Astrocyte (in vitro differentiated cells and primary cell): ENCODE results near the gene GPR39.

ENCODE experiments used
- CTCF ChIP-seq: IDR thresholded peaks from 2 replicates; pipeline ENCODE4 v1.5.1; 2011; ENCODE audit warnings: low read depth, mild to moderate bottlenecking, inconsistent platforms, low read length, moderate library complexity; ENCODE audit not compliant: insufficient read depth
- EZH2 ChIP-seq: IDR thresholded peaks from 2 replicates; pipeline ENCODE4 v1.6.1; 2012; ENCODE audit warnings: mild to moderate bottlenecking, low read length, inconsistent platforms; ENCODE audit not compliant: insufficient read depth

GRCh38 chr2:132473174-132473883, 56.7 kb downstream of the GPR39 start:
- TF ChIP-seq CTCF = no peak
- no peak for TF ChIP-seq EZH2
